Measurements from ENCODE around the gene CIITA. TPM values are rescaled to one million over a fixed set of nuclear protein-coding genes. Genes with fewer than 3 reads are reported as not detected.

Gene CIITA
- total and polyA plus RNA-seq, 9 of the 15 experiments (the other 6 are each of a cell fraction or from before 2014, with no cell fraction given): 0.01 to 0.20 (median 0.11) TPM; not detected in 4

DNA sequence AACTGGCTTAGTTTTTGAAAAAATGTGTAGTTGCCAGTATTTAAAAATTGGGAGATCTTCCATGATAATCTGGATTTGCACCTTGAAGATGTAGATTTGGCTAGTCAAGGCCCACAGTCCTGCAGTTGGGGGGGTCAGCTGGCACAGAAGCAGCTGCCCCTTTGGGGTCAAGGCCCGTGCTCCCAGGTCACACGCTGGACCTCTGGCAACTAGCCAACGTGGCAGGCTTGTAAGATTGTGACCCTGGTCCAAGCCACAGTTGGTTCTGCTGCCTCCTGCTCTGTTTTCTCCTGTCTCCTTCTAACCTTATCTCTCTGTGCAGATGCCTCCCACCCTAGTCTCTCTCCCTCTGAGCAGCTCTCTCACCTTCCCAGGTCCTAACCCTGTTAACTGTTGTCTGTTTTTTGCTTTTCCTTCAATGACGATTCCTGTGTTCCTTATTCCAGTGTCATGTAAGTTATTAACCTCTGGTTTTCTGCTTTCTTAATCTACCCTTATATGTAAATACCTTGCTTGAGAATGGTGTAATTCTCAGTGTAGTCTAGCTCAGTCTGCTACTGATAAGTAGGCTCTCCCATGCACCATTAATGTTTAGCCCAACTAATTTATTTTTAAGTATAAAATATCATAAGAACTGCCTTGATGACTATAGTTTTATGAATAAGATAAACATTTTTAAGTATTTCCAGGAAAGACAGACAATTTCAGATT is 95.3 kb downstream of the CIITA start (continued):
- TF ChIP-seq TAF1 (IDR thresholded peaks at IDR 0.05; ENCODE audit: control insufficient read depth, extremely low read depth, insufficient read depth, low read length, severe bottlenecking) (peak; percentile 41), CREB1 (IDR thresholded peaks at IDR 0.05) (no peak; the same call in 1 of the 2 replicates), CREB1 (CRISPR knock-in tag; IDR thresholded peaks at IDR 0.05) (0 out of 2 replicates have a peak, but pooled peaks have one; percentile 38), NCOA1 (IDR thresholded peaks at IDR 0.05; ENCODE audit: low read depth) (peak; percentile 93), ZNF408 (CRISPR knock-in tag; IDR thresholded peaks at IDR 0.05; ENCODE audit: low read depth) (no peak), NR2C2 (CRISPR knock-in tag; IDR thresholded peaks at IDR 0.05) (no peak), NR2C2 (tag; IDR thresholded peaks at IDR 0.05) (peak; percentile 81), OTX1 (CRISPR knock-in tag; IDR thresholded peaks at IDR 0.05) (peak; percentile 88), ZNF316 (IDR thresholded peaks at IDR 0.05) (no peak), NR4A1 (CRISPR knock-in tag; IDR thresholded peaks at IDR 0.05) (0 out of 2 replicates have a peak, but pooled peaks have one; percentile 60), NR4A1 (tag; IDR thresholded peaks at IDR 0.05) (peak; percentile 69), NR2C1 (IDR thresholded peaks at IDR 0.05) (peak; percentile 81), NR2C1 (tag; IDR thresholded peaks at IDR 0.05) (peak; percentile 86), ZNF134 (CRISPR knock-in tag; conservative IDR thresholded peaks at IDR 0.05) (no peak), ELF4 (CRISPR knock-in tag; IDR thresholded peaks at IDR 0.05) (peak; percentile 98), HCFC1 (IDR thresholded peaks at IDR 0.05; ENCODE audit: low read depth, low read length) (no peak), MXI1 (IDR thresholded peaks at IDR 0.05; ENCODE audit: low read depth, low read length) (0 out of 2 replicates have a peak, but pooled peaks have one; percentile 44), EHMT2 (IDR thresholded peaks at IDR 0.05) (peak; percentile 71; the same call in 1 of the 2 replicates), CLOCK (CRISPR knock-in tag; IDR thresholded peaks at IDR 0.05; ENCODE audit: borderline replicate concordance) (peak; percentile 33; the same call in 1 of the 2 replicates), SPI1 (IDR thresholded peaks at IDR 0.05; ENCODE audit: borderline replicate concordance, low read depth, low read length) (peak; percentile 44; the same call in 1 of the 2 replicates), ZNF780A (CRISPR knock-in tag; IDR thresholded peaks at IDR 0.05) (no peak), PHF21A (IDR thresholded peaks at IDR 0.05; ENCODE audit: borderline replicate concordance, low read depth) (peak; percentile 75; the same call in 1 of the 2 replicates)
- TF ChIP-seq, protein P1, sequence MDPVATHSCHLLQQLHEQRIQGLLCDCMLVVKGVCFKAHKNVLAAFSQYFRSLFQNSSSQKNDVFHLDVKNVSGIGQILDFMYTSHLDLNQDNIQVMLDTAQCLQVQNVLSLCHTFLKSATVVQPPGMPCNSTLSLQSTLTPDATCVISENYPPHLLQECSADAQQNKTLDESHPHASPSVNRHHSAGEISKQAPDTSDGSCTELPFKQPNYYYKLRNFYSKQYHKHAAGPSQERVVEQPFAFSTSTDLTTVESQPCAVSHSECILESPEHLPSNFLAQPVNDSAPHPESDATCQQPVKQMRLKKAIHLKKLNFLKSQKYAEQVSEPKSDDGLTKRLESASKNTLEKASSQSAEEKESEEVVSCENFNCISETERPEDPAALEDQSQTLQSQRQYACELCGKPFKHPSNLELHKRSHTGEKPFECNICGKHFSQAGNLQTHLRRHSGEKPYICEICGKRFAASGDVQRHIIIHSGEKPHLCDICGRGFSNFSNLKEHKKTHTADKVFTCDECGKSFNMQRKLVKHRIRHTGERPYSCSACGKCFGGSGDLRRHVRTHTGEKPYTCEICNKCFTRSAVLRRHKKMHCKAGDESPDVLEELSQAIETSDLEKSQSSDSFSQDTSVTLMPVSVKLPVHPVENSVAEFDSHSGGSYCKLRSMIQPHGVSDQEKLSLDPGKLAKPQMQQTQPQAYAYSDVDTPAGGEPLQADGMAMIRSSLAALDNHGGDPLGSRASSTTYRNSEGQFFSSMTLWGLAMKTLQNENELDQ (CRISPR knock-in tag; IDR thresholded peaks at IDR 0.05; ENCODE audit: borderline replicate concordance): no peak
- TF ChIP-seq, protein P2, sequence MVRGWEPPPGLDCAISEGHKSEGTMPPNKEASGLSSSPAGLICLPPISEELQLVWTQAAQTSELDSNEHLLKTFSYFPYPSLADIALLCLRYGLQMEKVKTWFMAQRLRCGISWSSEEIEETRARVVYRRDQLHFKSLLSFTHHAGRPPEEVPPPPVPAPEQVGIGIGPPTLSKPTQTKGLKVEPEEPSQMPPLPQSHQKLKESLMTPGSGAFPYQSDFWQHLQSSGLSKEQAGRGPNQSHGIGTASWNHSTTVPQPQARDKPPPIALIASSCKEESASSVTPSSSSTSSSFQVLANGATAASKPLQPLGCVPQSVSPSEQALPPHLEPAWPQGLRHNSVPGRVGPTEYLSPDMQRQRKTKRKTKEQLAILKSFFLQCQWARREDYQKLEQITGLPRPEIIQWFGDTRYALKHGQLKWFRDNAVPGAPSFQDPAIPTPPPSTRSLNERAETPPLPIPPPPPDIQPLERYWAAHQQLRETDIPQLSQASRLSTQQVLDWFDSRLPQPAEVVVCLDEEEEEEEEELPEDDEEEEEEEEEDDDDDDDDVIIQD (CRISPR knock-in tag; IDR thresholded peaks at IDR 0.05): no peak
